HepG2 (cell line): ENCODE data around the gene HEY2. TPM values are rescaled to one million over a fixed set of nuclear protein-coding genes. Genes with fewer than 3 reads are reported as not detected.

Source experiments
- ATF7-NPFF ChIP-seq: sonication (generic); formaldehyde crosslinking; IDR thresholded peaks from 2 replicates; pipeline ENCODE4 v1.8.1; 2023; ENCODE audit warnings: mild to moderate bottlenecking, low read depth, missing genetic modification reagents, moderate library complexity
- FOXA3 ChIP-seq: IDR thresholded peaks from 2 replicates; pipeline ENCODE4 v1.6.1; 2016; ENCODE audit warnings: missing genetic modification reagents, missing compliant biosample characterization
- KMT2A ChIP-seq: sonication (generic); formaldehyde crosslinking; IDR thresholded peaks from 2 replicates; pipeline ENCODE4 v1.4.0; 2020; ENCODE audit warnings: missing genetic modification reagents
- RBAK ChIP-seq: sonication (generic); formaldehyde crosslinking; IDR thresholded peaks from 2 replicates; pipeline ENCODE4 v1.5.1; 2020; ENCODE audit warnings: mild to moderate bottlenecking, missing genetic modification reagents
- RBFOX2 ChIP-seq: fragments of 200-400 bp; formaldehyde crosslinking; IDR thresholded peaks from 2 replicates; pipeline ENCODE4 v1.6.1; 2017; ENCODE audit warnings: low read depth, mild to moderate bottlenecking, low read length
- REPIN1 ChIP-seq: sonication (generic); formaldehyde crosslinking; IDR thresholded peaks from 2 replicates; pipeline ENCODE4 v1.8.0; 2022; ENCODE audit warnings: missing genetic modification reagents, low read depth, mild to moderate bottlenecking, borderline replicate concordance
- RFX5 ChIP-seq: IDR thresholded peaks from 2 replicates; pipeline ENCODE4 v1.6.1; 2011; ENCODE audit warnings: low read depth, low read length, improper control_type of control experiment
- SNAPC2 ChIP-seq: sonication (generic); formaldehyde crosslinking; IDR thresholded peaks from 2 replicates; pipeline ENCODE4 v1.8.1; 2022; ENCODE audit warnings: mild to moderate bottlenecking, missing genetic modification reagents
- ZNF224 ChIP-seq: sonication (generic); formaldehyde crosslinking; IDR thresholded peaks from 2 replicates; pipeline ENCODE4 v1.5.0; 2020; ENCODE audit warnings: mild to moderate bottlenecking, missing genetic modification reagents
- ZNF333 ChIP-seq: sonication (generic); formaldehyde crosslinking; IDR thresholded peaks from 2 replicates; pipeline ENCODE4 v1.4.0; 2020; ENCODE audit warnings: mild to moderate bottlenecking, missing genetic modification reagents, borderline replicate concordance
- ZNF572 ChIP-seq: sonication (generic); formaldehyde crosslinking; IDR thresholded peaks from 2 replicates; pipeline ENCODE4 v1.5.1; 2020; ENCODE audit warnings: mild to moderate bottlenecking, missing genetic modification reagents
- ZNF713 ChIP-seq: sonication (generic); formaldehyde crosslinking; IDR thresholded peaks from 2 replicates; pipeline ENCODE4 v1.4.0; 2020; ENCODE audit warnings: mild to moderate bottlenecking, missing genetic modification reagents
- ZNF777 ChIP-seq: sonication (generic); formaldehyde crosslinking; IDR thresholded peaks from 2 replicates; pipeline ENCODE4 v1.4.0; 2020; ENCODE audit warnings: missing genetic modification reagents
- ZZZ3 ChIP-seq: sonication (generic); formaldehyde crosslinking; IDR thresholded peaks from 2 replicates; pipeline ENCODE4 v1.4.0; 2020; ENCODE audit warnings: missing genetic modification reagents, mild to moderate bottlenecking, borderline replicate concordance
- polyA plus RNA-seq, 8 experiments: library from polyadenylated mRNA; depleted of rRNA in 3 of 8; stranded (reverse) in 7 of 8; unstranded in 1 of 8; fragments of >200 nt; fragmentation: Illumina TruSeq in 4 of 8; extraction: Trizol in 4 of 8; gene quantifications; 2 replicates each; pipeline versions ENCODE4 v1.2.1 to v1.2.3, GENCODE V29; 2011 to 2016; ENCODE audit warnings: low read depth in 4 of 8, missing spikeins in 1 of 8, mixed read lengths in 1 of 8; ENCODE audit not compliant: insufficient read depth in 1 of 8
- total RNA-seq, 5 experiments: library from RNA; depleted of rRNA; stranded (reverse); fragments of >200 nt; fragmentation: Illumina TruSeq; extraction: Trizol; gene quantifications; 2 replicates each; pipeline ENCODE4 v1.2.3, GENCODE V29; 2016; ENCODE audit warnings: low read depth in 1 of 5
- TF ChIP-seq, protein P1 (sequence below), 2 experiments: sonication (generic) in 1 of 2; formaldehyde crosslinking in 1 of 2; IDR thresholded peaks; 2 replicates each; pipeline versions ENCODE4 v1.4.0 to v1.6.1; 2018 to 2020; ENCODE audit warnings: missing genetic modification reagents in 2 of 2, borderline replicate concordance in 1 of 2, low read depth in 1 of 2, mild to moderate bottlenecking in 1 of 2, missing biosample characterization in 1 of 2
- TF ChIP-seq, protein P2 (sequence below): sonication (generic); formaldehyde crosslinking; IDR thresholded peaks from 2 replicates; pipeline ENCODE4; 2020; ENCODE audit warnings: missing genetic modification reagents, mild to moderate bottlenecking, borderline replicate concordance
- TF ChIP-seq, protein P3 (sequence below): sonication (generic); formaldehyde crosslinking; IDR thresholded peaks from 2 replicates; pipeline ENCODE4 v1.4.0; 2020; ENCODE audit warnings: missing genetic modification reagents
- TF ChIP-seq, protein P4 (sequence below): IDR thresholded peaks from 2 replicates; pipeline ENCODE4 v1.6.1; 2012; ENCODE audit warnings: low read depth, low read length, improper control_type of control experiment

The HEY2 gene
- total and polyA plus RNA-seq, 2 of the 13 experiments (the other 11 are each of a cell fraction or from before 2014, with no cell fraction given) = 0.04 TPM

DNA sequence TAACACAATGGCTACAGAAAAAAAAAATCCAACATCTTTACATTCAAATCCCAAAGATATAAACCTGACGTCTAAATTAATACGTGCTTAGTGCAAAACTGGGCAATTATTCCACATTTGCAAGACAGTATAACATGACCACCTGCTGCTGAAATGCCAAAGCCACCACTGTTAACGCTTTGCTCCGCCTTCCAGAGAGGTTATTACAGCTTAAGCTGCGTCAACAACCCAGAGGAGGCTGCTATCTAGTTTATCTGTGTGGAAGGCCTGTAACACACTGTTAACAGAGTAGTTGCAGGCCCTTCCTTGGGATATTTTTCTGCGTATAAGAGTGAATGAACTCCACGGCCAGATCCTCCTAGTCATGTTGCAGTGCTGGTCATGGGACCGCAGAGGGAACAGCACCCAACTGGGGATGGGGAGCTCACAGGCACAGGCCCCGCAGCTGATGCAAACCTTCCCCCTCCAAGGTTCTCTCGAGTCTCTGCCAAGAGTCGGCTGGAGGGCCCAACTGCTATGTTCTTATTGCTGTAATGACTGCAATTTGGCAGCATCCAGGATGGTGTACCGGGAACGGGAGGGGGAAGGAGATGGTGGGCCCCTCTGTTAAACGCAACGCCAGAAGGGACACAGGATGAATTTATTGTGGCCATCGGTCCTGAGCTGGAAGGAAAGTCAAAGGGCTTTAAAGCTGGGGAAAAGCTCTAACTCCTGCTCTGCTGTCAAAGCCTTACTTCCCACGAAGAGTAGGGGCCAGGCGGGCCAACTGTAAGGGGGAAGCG is 40.3 kb downstream of the HEY2 start (continued):
- TF ChIP-seq, protein P1, sequence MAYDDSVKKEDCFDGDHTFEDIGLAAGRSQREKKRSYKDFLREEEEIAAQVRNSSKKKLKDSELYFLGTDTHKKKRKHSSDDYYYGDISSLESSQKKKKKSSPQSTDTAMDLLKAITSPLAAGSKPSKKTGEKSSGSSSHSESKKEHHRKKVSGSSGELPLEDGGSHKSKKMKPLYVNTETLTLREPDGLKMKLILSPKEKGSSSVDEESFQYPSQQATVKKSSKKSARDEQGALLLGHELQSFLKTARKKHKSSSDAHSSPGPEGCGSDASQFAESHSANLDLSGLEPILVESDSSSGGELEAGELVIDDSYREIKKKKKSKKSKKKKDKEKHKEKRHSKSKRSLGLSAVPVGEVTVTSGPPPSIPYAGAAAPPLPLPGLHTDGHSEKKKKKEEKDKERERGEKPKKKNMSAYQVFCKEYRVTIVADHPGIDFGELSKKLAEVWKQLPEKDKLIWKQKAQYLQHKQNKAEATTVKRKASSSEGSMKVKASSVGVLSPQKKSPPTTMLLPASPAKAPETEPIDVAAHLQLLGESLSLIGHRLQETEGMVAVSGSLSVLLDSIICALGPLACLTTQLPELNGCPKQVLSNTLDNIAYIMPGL (CRISPR knock-in tag; IDR thresholded peaks at IDR 0.05; ENCODE audit: borderline replicate concordance in 1 of 2, low read depth in 1 of 2) = peak in 1 of 2 experiments; percentile 2; a peak in 2 of 4 replicates
- TF ChIP-seq ZNF777 (no peak), FOXA3 (CRISPR knock-in tag) (peak; percentile 38; the same call in 1 of the 2 replicates), KMT2A (peak; percentile 35; the same call in 1 of the 2 replicates), SNAPC2 (CRISPR knock-in tag) (no peak), ZZZ3 (CRISPR knock-in tag) (0 out of 2 replicates have a peak, but pooled peaks have one; percentile 52), REPIN1 (CRISPR knock-in tag) (peak; percentile 7; the same call in 1 of the 2 replicates), RBFOX2 (no peak), RFX5 (no peak), RBAK (CRISPR knock-in tag) (0 out of 2 replicates have a peak, but pooled peaks have one; percentile 37), ZNF224 (CRISPR knock-in tag) (peak; percentile 86; the same call in 1 of the 2 replicates), ZNF572 (CRISPR knock-in tag) (peak; percentile 85; the same call in 1 of the 2 replicates), ATF7-NPFF (CRISPR knock-in tag) (no peak), ZNF713 (CRISPR knock-in tag) (peak; percentile 89; the same call in 1 of the 2 replicates), ZNF333 (CRISPR knock-in tag) (peak; percentile 23; the same call in 1 of the 2 replicates)
- TF ChIP-seq, protein P2, sequence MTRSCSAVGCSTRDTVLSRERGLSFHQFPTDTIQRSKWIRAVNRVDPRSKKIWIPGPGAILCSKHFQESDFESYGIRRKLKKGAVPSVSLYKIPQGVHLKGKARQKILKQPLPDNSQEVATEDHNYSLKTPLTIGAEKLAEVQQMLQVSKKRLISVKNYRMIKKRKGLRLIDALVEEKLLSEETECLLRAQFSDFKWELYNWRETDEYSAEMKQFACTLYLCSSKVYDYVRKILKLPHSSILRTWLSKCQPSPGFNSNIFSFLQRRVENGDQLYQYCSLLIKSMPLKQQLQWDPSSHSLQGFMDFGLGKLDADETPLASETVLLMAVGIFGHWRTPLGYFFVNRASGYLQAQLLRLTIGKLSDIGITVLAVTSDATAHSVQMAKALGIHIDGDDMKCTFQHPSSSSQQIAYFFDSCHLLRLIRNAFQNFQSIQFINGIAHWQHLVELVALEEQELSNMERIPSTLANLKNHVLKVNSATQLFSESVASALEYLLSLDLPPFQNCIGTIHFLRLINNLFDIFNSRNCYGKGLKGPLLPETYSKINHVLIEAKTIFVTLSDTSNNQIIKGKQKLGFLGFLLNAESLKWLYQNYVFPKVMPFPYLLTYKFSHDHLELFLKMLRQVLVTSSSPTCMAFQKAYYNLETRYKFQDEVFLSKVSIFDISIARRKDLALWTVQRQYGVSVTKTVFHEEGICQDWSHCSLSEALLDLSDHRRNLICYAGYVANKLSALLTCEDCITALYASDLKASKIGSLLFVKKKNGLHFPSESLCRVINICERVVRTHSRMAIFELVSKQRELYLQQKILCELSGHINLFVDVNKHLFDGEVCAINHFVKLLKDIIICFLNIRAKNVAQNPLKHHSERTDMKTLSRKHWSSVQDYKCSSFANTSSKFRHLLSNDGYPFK = 0 out of 2 replicates have a peak, but pooled peaks have one; percentile 21
- TF ChIP-seq, protein P3, sequence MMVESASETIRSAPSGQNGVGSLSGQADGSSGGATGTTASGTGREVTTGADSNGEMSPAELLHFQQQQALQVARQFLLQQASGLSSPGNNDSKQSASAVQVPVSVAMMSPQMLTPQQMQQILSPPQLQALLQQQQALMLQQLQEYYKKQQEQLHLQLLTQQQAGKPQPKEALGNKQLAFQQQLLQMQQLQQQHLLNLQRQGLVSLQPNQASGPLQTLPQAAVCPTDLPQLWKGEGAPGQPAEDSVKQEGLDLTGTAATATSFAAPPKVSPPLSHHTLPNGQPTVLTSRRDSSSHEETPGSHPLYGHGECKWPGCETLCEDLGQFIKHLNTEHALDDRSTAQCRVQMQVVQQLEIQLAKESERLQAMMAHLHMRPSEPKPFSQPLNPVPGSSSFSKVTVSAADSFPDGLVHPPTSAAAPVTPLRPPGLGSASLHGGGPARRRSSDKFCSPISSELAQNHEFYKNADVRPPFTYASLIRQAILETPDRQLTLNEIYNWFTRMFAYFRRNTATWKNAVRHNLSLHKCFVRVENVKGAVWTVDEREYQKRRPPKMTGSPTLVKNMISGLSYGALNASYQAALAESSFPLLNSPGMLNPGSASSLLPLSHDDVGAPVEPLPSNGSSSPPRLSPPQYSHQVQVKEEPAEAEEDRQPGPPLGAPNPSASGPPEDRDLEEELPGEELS (CRISPR knock-in tag) = 0 out of 2 replicates have a peak, but pooled peaks have one; percentile 28
- TF ChIP-seq, protein P4, sequence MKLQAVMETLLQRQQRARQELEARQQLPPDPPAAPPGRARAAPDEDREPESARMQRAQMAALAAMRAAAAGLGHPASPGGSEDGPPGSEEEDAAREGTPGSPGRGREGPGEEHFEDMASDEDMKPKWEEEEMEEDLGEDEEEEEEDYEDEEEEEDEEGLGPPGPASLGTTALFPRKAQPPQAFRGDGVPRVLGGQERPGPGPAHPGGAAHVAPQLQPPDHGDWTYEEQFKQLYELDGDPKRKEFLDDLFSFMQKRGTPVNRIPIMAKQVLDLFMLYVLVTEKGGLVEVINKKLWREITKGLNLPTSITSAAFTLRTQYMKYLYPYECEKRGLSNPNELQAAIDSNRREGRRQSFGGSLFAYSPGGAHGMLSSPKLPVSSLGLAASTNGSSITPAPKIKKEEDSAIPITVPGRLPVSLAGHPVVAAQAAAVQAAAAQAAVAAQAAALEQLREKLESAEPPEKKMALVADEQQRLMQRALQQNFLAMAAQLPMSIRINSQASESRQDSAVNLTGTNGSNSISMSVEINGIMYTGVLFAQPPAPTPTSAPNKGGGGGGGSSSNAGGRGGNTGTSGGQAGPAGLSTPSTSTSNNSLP = 0 out of 2 replicates have a peak, but pooled peaks have one; percentile 13
